ENCODE results near the gene ANKH.
"Not testable (repeated sequence)": the region's sequence is repeated elsewhere in the genome, so short reads cannot be mapped to it uniquely, and the experiment has no call there.

ANKH gene

DNA sequence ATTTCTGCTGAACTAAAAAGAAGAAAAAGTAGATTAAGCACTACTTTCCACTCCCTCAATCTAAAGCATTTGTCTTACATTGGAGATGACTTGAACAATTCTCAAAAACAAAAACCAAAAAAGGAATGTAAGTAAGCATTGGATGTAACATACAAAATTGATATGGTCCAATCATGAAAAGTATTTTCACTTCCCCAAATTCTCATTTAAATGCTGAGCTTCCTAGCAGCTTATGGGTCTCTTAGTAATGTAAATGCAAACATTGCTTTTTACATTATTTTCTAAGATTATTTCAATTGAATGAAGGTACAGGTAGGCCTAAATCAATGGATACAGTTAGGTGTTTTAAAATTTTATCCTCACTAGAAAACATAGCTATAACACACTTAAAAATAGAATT lies 20.0 kb downstream of the ANKH start:
- DNase-seq (ENCODE audit: low read depth in 2 of 2): no peak
- H3K4me3 ChIP-seq (replicated peaks in 1 of 2; ENCODE audit: low read depth in 2 of 2, low read length in 2 of 2): no peak overlapping the region
- TF ChIP-seq, protein P1, sequence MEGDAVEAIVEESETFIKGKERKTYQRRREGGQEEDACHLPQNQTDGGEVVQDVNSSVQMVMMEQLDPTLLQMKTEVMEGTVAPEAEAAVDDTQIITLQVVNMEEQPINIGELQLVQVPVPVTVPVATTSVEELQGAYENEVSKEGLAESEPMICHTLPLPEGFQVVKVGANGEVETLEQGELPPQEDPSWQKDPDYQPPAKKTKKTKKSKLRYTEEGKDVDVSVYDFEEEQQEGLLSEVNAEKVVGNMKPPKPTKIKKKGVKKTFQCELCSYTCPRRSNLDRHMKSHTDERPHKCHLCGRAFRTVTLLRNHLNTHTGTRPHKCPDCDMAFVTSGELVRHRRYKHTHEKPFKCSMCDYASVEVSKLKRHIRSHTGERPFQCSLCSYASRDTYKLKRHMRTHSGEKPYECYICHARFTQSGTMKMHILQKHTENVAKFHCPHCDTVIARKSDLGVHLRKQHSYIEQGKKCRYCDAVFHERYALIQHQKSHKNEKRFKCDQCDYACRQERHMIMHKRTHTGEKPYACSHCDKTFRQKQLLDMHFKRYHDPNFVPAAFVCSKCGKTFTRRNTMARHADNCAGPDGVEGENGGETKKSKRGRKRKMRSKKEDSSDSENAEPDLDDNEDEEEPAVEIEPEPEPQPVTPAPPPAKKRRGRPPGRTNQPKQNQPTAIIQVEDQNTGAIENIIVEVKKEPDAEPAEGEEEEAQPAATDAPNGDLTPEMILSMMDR (IDR thresholded peaks at IDR 0.05; ENCODE audit: low read depth, low read length): no peak

DNA sequence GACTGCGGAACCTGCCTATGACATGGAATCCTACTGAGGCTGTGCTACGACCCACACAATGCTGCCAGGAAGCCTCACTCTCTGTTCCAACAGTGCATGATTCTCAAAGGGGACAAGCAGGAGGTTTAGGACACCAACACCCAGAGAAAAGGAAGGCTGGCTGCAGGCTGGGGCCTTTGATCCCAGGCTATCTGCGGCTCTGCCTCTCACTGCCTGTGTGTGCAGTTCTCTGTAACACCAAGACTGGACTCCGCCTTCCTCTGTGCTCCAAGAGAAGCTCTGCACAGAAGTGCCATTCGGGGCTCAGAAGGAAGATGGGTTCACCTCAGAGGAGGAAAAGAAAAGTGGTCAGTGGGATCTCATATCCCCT lies 20.5 kb downstream of the ANKH start:
- TF ChIP-seq, protein P1 (IDR thresholded peaks at IDR 0.05; ENCODE audit: low read depth, low read length): no peak
- peak in 1 of 2 donors; percentile 8 for DNase-seq (ENCODE audit: low read depth in 2 of 2)
- no peak overlapping the region for H3K4me3 ChIP-seq (replicated peaks in 1 of 2; ENCODE audit: low read depth in 2 of 2, low read length in 2 of 2)

DNA sequence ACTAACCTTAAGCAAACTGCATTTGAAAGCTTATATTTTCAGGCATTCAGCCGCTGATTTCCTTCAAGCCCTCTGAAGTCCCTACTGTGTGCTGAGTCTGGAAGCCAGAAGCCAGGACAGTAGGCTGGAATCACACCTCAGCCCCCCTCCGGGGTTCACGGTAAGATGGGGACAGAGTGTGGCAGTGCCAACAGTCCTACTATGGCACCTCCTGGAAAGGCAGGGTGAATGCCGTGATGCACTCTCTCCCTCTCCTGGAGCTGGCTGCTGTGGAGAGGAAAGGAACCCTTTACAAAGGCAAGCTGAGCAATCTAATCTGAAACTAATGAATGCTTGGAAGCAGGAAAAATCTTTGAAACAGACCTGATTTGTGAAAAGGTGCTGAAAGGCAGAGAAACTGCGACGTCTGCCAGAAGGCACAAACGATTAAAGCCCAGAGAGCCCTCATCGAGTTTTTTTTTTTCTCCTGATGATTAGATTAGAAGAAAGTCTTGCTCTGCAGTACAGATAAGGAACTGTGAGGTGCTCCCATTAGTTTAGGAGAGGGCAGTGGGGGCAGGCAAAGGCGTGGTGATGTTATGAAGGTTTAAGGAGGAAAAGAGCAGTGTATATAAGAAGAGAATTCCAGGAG lies 21.0 kb downstream of the ANKH start:
- peak in 1 of 2 donors; percentile 6 for DNase-seq (ENCODE audit: low read depth in 2 of 2)
- TF ChIP-seq, protein P1 (IDR thresholded peaks at IDR 0.05; ENCODE audit: low read depth, low read length): no peak
- no peak overlapping the region for H3K4me3 ChIP-seq (replicated peaks in 1 of 2; ENCODE audit: low read depth in 2 of 2, low read length in 2 of 2)

DNA sequence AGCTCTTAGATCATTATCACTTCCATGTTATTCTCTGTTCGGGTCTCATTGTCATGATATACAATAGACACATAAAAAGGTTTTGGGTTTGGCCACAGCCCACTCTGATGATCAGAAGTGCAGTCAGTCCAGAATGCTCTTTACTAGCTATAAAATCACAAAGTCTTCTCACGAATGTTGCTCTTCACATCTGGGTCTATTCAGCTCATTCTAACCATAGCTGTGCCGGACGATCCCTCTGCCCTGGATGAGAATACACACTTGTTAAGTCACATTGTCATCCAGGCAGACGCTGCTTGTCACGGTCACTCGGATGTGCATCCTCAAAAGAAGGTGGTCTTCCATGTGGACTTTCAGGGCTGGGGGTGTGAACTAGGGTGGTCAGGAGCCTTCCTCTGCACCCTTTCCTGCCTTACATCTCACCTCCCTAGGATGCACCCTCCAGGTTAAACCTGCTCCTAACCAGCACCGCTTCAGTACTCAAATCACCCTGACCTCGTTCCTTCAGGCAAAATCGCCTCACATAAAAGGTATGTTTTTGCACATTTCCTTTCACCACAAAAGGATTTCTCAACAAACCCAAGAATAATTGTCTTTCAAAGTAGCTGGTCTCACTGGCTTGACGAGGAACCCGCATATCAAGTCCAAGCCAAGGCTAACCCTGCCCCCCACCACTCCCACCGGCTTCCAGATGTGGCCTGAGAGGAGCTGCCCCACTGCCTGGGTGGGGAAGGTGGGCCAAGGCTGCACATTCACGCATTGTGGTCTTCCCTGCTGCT lies 21.9 kb downstream of the ANKH start:
- TF ChIP-seq, protein P1 (IDR thresholded peaks at IDR 0.05; ENCODE audit: low read depth, low read length): no peak
- no peak for DNase-seq (ENCODE audit: low read depth in 2 of 2)
- H3K4me3 ChIP-seq (replicated peaks in 1 of 2; ENCODE audit: low read depth in 2 of 2, low read length in 2 of 2): no peak overlapping the region

DNA sequence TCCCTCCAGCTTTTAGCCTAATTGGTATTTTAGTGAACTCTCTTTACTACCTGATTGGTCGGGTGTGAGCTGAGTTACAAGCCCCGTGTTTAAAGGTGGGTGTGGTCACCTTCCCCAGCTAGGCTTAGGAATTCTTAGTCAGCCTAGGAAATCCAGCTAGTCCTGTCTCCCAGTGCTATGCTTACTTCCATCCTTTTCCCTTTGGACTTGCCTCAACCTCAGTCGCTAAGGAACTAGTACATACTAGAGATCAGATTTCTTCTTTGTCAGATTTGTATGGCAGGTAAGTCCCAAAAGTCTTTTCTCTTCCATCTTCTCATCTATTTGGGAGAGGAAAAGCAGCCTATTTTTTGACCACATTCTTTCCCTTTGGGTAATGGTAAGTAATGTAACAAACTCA lies 22.6 kb downstream of the ANKH start:
- DNase-seq (ENCODE audit: low read depth in 2 of 2); H3K4me3 ChIP-seq (replicated peaks in 1 of 2; ENCODE audit: low read depth in 2 of 2, low read length in 2 of 2): not testable (repeated sequence)

DNA sequence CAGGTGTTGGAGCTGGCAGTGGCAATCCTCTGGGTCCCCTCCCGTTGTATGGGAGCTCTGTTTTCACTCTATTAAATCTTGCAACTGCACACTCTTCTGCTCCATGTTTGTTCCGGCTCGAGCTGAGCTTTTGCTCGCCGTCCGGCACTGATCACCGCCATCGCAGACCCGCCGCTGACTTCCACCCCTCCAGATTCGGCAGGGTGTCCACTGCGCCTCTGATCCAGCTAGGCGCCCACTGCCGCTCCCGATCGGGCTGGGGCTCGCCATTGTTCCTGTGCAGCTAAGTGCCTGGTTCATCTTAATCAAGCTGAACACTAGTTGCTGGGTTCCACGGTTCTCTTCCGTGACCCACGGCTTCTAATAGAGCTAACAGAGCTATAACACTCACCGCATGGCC lies 23.2 kb downstream of the ANKH start:
- TF ChIP-seq, protein P1 (IDR thresholded peaks at IDR 0.05; ENCODE audit: low read depth, low read length): no peak
- no peak overlapping the region for H3K4me3 ChIP-seq (replicated peaks in 1 of 2; ENCODE audit: low read depth in 2 of 2, low read length in 2 of 2)
- DNase-seq (ENCODE audit: low read depth in 2 of 2): no peak

DNA sequence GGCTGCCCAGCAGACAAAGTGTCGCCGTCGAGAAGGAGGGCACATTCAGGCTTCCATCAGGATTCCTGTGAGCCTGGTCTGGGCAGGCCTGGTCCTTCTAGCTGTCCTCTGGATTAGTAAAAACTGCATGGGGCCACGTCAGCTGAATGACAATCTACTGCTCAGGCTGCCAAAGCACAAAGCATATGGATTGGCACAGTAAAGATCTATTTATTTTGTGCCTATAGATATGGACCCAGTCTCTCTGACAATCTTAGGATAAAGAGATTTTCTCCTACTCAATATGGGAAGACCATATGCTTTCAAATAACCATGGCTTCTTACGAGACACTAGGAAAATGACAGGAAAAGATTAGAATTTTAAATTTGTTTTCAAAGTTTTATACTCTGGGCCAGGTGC lies 24.1 kb downstream of the ANKH start:
- no peak for DNase-seq (ENCODE audit: low read depth in 2 of 2)
- TF ChIP-seq, protein P1 (IDR thresholded peaks at IDR 0.05; ENCODE audit: low read depth, low read length): no peak
- H3K4me3 ChIP-seq (replicated peaks in 1 of 2; ENCODE audit: low read depth in 2 of 2, low read length in 2 of 2): no peak overlapping the region

All from cardiac fibroblast (primary cell).